Mesenchymal stem cell (in vitro differentiated cells and primary cell): ENCODE results near the gene GPR137C.

ENCODE experiments used
- DNase-seq: peaks from one replicate; pipeline ENCODE4 v3.0.0-alpha.2; 2013
- H2AFZ ChIP-seq: one replicate; pipeline ENCODE4 v1.6.1; 2013; ENCODE audit warnings: low read depth, mild to moderate bottlenecking, control low read depth, inconsistent platforms, low read length, moderate library complexity
- H2AK5ac ChIP-seq: 2 replicates; pipeline ENCODE4 v1.6.1; 2013; ENCODE audit warnings: low read length, moderate library complexity, mild to moderate bottlenecking, inconsistent platforms; ENCODE audit not compliant: severe bottlenecking
- H2BK120ac ChIP-seq: one replicate; pipeline ENCODE4 v1.6.1; 2013; ENCODE audit warnings: low read depth, mild to moderate bottlenecking, inconsistent platforms, low read length, moderate library complexity
- H2BK12ac ChIP-seq, 2 experiments: one replicate each; pipeline ENCODE4 v1.6.1; 2013; ENCODE audit warnings: inconsistent platforms in 2 of 2, low read length in 2 of 2, mild to moderate bottlenecking in 2 of 2, moderate library complexity in 2 of 2, control low read depth in 1 of 2
- H2BK15ac ChIP-seq: one replicate; pipeline ENCODE4 v1.6.1; 2013; ENCODE audit warnings: mild to moderate bottlenecking, low read depth, inconsistent platforms; ENCODE audit not compliant: poor library complexity, severe bottlenecking
- H2BK5ac ChIP-seq: 2 replicates; pipeline ENCODE4 v1.6.1; 2013; ENCODE audit warnings: low read depth, mild to moderate bottlenecking, low read length, control low read depth, inconsistent platforms; ENCODE audit not compliant: poor library complexity, severe bottlenecking
- H3K14ac ChIP-seq, 2 experiments: one replicate each; pipeline ENCODE4 v1.6.1; 2013; ENCODE audit warnings: inconsistent platforms in 2 of 2, low read length in 2 of 2, control low read depth in 1 of 2, mild to moderate bottlenecking in 1 of 2, moderate library complexity in 1 of 2
- H3K18ac ChIP-seq, 2 experiments: one replicate each; pipeline ENCODE4 v1.6.1; 2013; ENCODE audit warnings: inconsistent platforms in 2 of 2, low read length in 2 of 2, control low read depth in 1 of 2, low read depth in 1 of 2, mild to moderate bottlenecking in 1 of 2
- H3K23ac ChIP-seq, 2 experiments: one replicate each; pipeline ENCODE4 v1.6.1; 2013; ENCODE audit warnings: inconsistent platforms in 2 of 2, low read length in 2 of 2, mild to moderate bottlenecking in 2 of 2, moderate library complexity in 2 of 2, control low read depth in 1 of 2
- H3K27ac ChIP-seq: 2 replicates; pipeline ENCODE4 v1.5.1; 2013; ENCODE audit warnings: mild to moderate bottlenecking, moderate library complexity, low read length, control low read depth, inconsistent platforms; ENCODE audit not compliant: poor library complexity, severe bottlenecking
- H3K27me3 ChIP-seq, 2 experiments: 2 replicates each; pipeline versions ENCODE4 v1.6.1 to v1.7.0; 2013; ENCODE audit warnings: low read length in 2 of 2, mild to moderate bottlenecking in 2 of 2, moderate library complexity in 2 of 2, control low read depth in 1 of 2, inconsistent platforms in 1 of 2; ENCODE audit not compliant: control insufficient read depth in 1 of 2, insufficient read depth in 1 of 2
- H3K36me3 ChIP-seq, 2 experiments: 2 replicates each; pipeline versions ENCODE4 v1.6.1 to v1.7.0; 2013; ENCODE audit warnings: low read length in 2 of 2, control low read depth in 1 of 2, inconsistent platforms in 1 of 2, low read depth in 1 of 2, mild to moderate bottlenecking in 1 of 2; ENCODE audit not compliant: insufficient read depth in 2 of 2, control insufficient read depth in 1 of 2
- H3K4ac ChIP-seq, 2 experiments: one replicate each; pipeline ENCODE4 v1.6.1; 2013; ENCODE audit warnings: inconsistent platforms in 2 of 2, low read length in 2 of 2, mild to moderate bottlenecking in 2 of 2, moderate library complexity in 2 of 2, control low read depth in 1 of 2, low read depth in 1 of 2
- H3K4me1 ChIP-seq: 2 replicates; pipeline ENCODE4 v1.6.1; 2013; ENCODE audit warnings: low read depth, low read length, control low read depth; ENCODE audit not compliant: control insufficient read depth, insufficient read depth
- H3K4me2 ChIP-seq: 2 replicates; pipeline ENCODE4 v1.6.1; 2013; ENCODE audit warnings: low read length, mild to moderate bottlenecking, inconsistent platforms; ENCODE audit not compliant: poor library complexity, severe bottlenecking
- H3K4me3 ChIP-seq, 2 experiments: 2 replicates each; pipeline versions ENCODE4 v1.5.1 to v1.7.0; 2013; ENCODE audit warnings: low read length in 2 of 2, mild to moderate bottlenecking in 2 of 2, control low read depth in 1 of 2, low read depth in 1 of 2; ENCODE audit not compliant: insufficient read depth in 1 of 2
- H3K79me1 ChIP-seq: replicated peaks from 2 replicates; pipeline ENCODE4 v1.6.1; 2013; ENCODE audit warnings: mild to moderate bottlenecking, control low read depth, low read length, inconsistent platforms; ENCODE audit not compliant: poor library complexity, severe bottlenecking
- H3K9ac ChIP-seq: 2 replicates; pipeline ENCODE4 v1.7.0; 2013; ENCODE audit warnings: mild to moderate bottlenecking, low read length, moderate library complexity
- H3K9me3 ChIP-seq: 2 replicates; pipeline ENCODE4 v1.7.0; 2013; ENCODE audit warnings: mild to moderate bottlenecking, low read length; ENCODE audit not compliant: control insufficient read depth
- H4K8ac ChIP-seq: one replicate; pipeline ENCODE4 v1.6.1; 2013; ENCODE audit warnings: inconsistent platforms, mild to moderate bottlenecking, low read length, moderate library complexity
- H4K91ac ChIP-seq: one replicate; pipeline ENCODE4 v1.6.1; 2013; ENCODE audit warnings: mild to moderate bottlenecking, low read length, inconsistent platforms
- WGBS: methylation state at CpG from one replicate; pipeline ENCODE4 v1.1.7; 2013; ENCODE audit warnings: mixed read lengths; 5-methylcytosine and 5-hydroxymethylcytosine counted together

The GPR137C gene

DNA sequence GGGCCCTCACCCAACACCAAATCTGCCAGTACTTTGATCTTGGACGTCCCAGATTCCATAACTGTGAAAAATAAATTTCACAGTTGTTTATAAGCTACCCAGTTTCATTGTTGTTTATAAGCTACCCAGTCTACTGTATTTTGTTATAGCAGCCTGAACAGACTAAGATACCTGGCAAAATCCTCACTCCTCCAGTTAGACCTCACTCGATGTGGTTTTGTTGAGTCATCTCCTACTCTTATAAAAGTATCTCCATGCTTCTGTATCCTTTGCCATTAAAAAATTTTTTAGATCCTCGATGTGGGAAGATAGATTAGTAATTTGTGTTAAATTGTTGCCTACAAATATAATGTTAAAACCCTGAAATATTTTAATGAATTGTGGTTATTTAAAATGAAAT, 16.4 kb upstream of the GPR137C start:
- Histone ChIP-seq H3K4me3 (no peak overlapping the region), H2BK120ac (no peak overlapping the region), H3K79me1 (no peaks in the 10 kb centered on the region), H2BK15ac (no peak overlapping the region), H3K9ac (no peak overlapping the region), H2BK5ac (no peak overlapping the region), H2BK12ac (no peak overlapping the region), H3K4ac (no peak overlapping the region), H3K4me1 (no peaks in the 10 kb centered on the region), H3K27me3 (no peaks in the 10 kb centered on the region), H3K4me2 (no peak overlapping the region), H3K23ac (no peak overlapping the region), H3K9me3 (no peaks in the 10 kb centered on the region), H3K18ac (no peak overlapping the region), H2AK5ac (no peak overlapping the region), H4K91ac (no peak overlapping the region), H4K8ac (no peak overlapping the region), H3K36me3 (peaks cover 0 to 6% of the 10 kb centered on the region in 2 experiments), H3K14ac (no peak overlapping the region), H2AFZ (no peak overlapping the region), H3K27ac (no peak overlapping the region)
- 92% methylated on average over 2 of the region's 3 CpGs for WGBS
- no peak for DNase-seq

DNA sequence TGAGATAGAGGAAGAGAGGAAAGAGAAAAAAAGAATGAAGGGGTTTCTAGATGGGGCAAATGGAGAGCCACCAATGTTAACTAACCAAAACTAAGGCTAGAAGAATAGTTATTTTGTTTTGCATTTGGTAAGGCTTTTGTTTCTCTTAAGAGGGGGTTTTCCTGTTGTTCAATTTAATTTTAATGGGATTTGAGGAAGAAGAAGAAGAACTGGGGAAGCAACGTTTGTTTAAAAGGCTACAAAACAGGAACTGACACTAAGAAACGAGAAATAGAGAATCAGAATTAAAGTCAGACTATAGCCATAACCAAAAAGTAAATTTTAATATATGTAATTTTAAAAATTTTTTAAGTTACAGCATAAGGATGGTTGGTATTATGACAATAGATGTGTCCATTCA, 14.0 kb upstream of the GPR137C start:
- H4K91ac ChIP-seq: no peak overlapping the region
- no peak overlapping the region for H3K23ac ChIP-seq
- peaks cover 0 to 6% of the 10 kb centered on the region in 2 experiments for H3K36me3 ChIP-seq
- no peak overlapping the region for H3K4me3 ChIP-seq
- H2AK5ac ChIP-seq: no peak overlapping the region
- no peaks in the 10 kb centered on the region for H3K79me1 ChIP-seq
- no peaks in the 10 kb centered on the region for H3K27me3 ChIP-seq
- H3K4me1 ChIP-seq: no peaks in the 10 kb centered on the region
- H3K14ac ChIP-seq: no peak overlapping the region
- no peak for DNase-seq
- H2BK12ac ChIP-seq: no peak overlapping the region
- no peak overlapping the region for H2BK15ac ChIP-seq
- no peak overlapping the region for H4K8ac ChIP-seq
- no peak overlapping the region for H3K18ac ChIP-seq
- H3K9me3 ChIP-seq: no peaks in the 10 kb centered on the region
- H2AFZ ChIP-seq: no peak overlapping the region
- H3K4ac ChIP-seq: no peak overlapping the region
- 43% methylated on average over 1 of the region's 2 CpGs for WGBS
- H3K9ac ChIP-seq: no peak overlapping the region
- no peak overlapping the region for H3K4me2 ChIP-seq
- H3K27ac ChIP-seq: no peak overlapping the region
- H2BK120ac ChIP-seq: no peak overlapping the region
- H2BK5ac ChIP-seq: no peak overlapping the region

DNA sequence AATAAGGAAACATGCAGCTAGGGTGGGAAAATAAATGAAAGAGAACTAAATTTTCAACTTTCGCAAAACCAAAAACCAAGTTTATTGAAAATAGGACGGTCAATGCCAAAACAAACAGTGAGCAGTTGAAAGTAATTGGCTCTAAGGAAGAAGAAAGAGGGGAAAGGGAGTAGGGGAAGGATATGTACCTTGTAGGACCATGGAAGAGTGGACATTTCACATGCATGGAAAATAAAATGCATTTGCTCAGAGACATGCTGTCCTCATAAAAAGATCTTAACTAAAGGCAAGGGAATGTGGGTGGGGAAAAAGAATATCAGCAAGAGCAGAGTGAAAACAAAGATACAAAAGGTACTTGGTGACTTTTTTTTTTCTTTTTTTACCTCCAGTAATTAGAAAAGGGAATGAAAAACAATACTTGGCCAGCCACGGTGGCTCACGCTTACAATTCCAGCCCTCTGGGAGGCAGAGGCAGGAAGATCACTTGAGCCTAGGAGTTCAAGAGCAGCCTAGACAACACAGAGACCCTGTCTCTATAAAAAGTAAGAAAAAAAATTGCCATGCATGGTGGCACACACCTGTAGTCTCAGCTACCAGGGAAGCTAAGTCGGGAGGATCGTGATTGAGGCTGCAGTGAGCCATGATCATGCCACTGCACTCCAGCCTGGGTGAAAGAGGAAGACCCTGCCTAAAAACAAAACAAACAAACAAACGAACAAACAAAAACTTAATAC, 6.9 kb upstream of the GPR137C start:
- Histone ChIP-seq H3K9me3 (no peaks in the 10 kb centered on the region), H2AK5ac (no peak overlapping the region), H3K4ac (no peak overlapping the region), H3K9ac (no peak overlapping the region), H3K4me2 (no peak overlapping the region), H4K8ac (no peak overlapping the region), H3K4me1 (no peaks in the 10 kb centered on the region), H3K4me3 (no peak overlapping the region), H3K27me3 (no peaks in the 10 kb centered on the region), H2BK120ac (no peak overlapping the region), H3K14ac (no peak overlapping the region), H3K27ac (no peak overlapping the region), H4K91ac (no peak overlapping the region), H3K18ac (no peak overlapping the region), H3K36me3 (no peaks in the 10 kb centered on the region), H2AFZ (no peak overlapping the region), H3K79me1 (peaks cover 8% of the 10 kb centered on the region), H2BK5ac (no peak overlapping the region), H2BK15ac (no peak overlapping the region), H2BK12ac (no peak overlapping the region), H3K23ac (no peak overlapping the region)
- no peak for DNase-seq
- WGBS: 93% methylated on average over 7 of the region's 7 CpGs

DNA sequence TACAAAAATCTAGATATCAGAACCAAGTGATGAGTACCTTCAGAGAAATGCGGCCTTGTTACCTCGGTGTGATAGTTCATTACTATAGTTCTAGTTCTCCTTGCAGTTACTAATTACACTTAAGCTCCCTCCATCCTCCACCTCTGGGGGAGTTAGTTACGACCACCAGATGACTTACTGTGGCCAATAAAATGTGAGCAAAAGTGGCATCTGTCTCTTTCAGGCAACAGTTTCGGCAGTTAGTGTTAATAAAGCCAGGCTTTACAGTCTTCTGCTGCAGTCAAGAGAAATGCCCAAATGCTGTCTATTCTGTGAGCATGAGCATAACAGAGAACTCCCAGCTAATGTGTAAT, 6.3 kb upstream of the GPR137C start:
- Histone ChIP-seq H3K4me1 (peaks cover 1% of the 10 kb centered on the region), H3K27me3 (no peaks in the 10 kb centered on the region), H3K36me3 (no peaks in the 10 kb centered on the region), H2AK5ac (no peak overlapping the region), H2BK12ac (no peak overlapping the region), H4K91ac (no peak overlapping the region), H3K14ac (no peak overlapping the region), H3K9ac (no peak overlapping the region), H4K8ac (no peak overlapping the region), H2BK5ac (no peak overlapping the region), H3K4me3 (no peak overlapping the region), H3K4ac (no peak overlapping the region), H2AFZ (no peak overlapping the region), H3K79me1 (peaks cover 11% of the 10 kb centered on the region), H3K4me2 (no peak overlapping the region), H3K23ac (no peak overlapping the region), H3K18ac (no peak overlapping the region), H3K27ac (no peak overlapping the region), H3K9me3 (no peaks in the 10 kb centered on the region), H2BK15ac (no peak overlapping the region), H2BK120ac (no peak overlapping the region)
- 81% methylated on average over 4 of the region's 4 CpGs for WGBS
- DNase-seq: no peak
